Embryonic facial prominence (tissue), 1 donor: Measurements from ENCODE around the gene ZNF518A.

ENCODE experiments used
- DNase-seq: peaks from one replicate; pipeline ENCODE4 v3.0.0-alpha.2; 2016; ENCODE audit errors: extremely low spot score

Gene ZNF518A

GRCh38 chr10:96129387-96130325 lies at the start of gene ZNF518A:
TSS of gene ZNF518A (plus strand) at chr10:96130297. CDS start at chr10:96156323, 26,026 bp downstream.
- peak; percentile 93 for DNase-seq

- DNase-seq: no peak
Observed at GRCh38 chr10:96082153-96082552, 47.9 kb upstream of the ZNF518A start.

GRCh38 chr10:96082748-96083147 lies 47.3 kb upstream of the ZNF518A start:
- no peak for DNase-seq

GRCh38 chr10:96089116-96089515 lies 41.0 kb upstream of the ZNF518A start:
- DNase-seq: no peak

- peak; percentile 95 for DNase-seq
Observed at GRCh38 chr10:96089670-96090462, 40.2 kb upstream of the ZNF518A start.

- no peak for DNase-seq
Observed at GRCh38 chr10:96090463-96090800, 39.7 kb upstream of the ZNF518A start.

- DNase-seq: no peak
Observed at GRCh38 chr10:96092999-96093767, 36.9 kb upstream of the ZNF518A start.

GRCh38 chr10:96093948-96094347 lies 36.1 kb upstream of the ZNF518A start:
- DNase-seq: no peak

- DNase-seq: no peak
Observed at GRCh38 chr10:96096958-96097357, 33.1 kb upstream of the ZNF518A start.

GRCh38 chr10:96097865-96098264 lies 32.2 kb upstream of the ZNF518A start:
- no peak for DNase-seq

GRCh38 chr10:96107623-96108038 lies 22.5 kb upstream of the ZNF518A start:
- no peak for DNase-seq

- DNase-seq: no peak
Observed at GRCh38 chr10:96112531-96112930, 17.6 kb upstream of the ZNF518A start.

- no peak for DNase-seq
Observed at GRCh38 chr10:96118604-96119450, 11.3 kb upstream of the ZNF518A start.

GRCh38 chr10:96122824-96123223 lies 7.3 kb upstream of the ZNF518A start:
- DNase-seq: no peak

GRCh38 chr10:96124230-96125141 lies 5.6 kb upstream of the ZNF518A start:
- DNase-seq: no peak

GRCh38 chr10:96125142-96125515 lies 5.0 kb upstream of the ZNF518A start:
- DNase-seq: no peak

- peak; percentile 54 for DNase-seq
Observed at GRCh38 chr10:96130326-96130995, 364 bp downstream of the ZNF518A start.

- DNase-seq: no peak
Observed at GRCh38 chr10:96131621-96132020, 1.5 kb downstream of the ZNF518A start.

GRCh38 chr10:96133135-96133534 lies 3.0 kb downstream of the ZNF518A start:
- DNase-seq: no peak
